SK-N-SH (cell line): ENCODE results near the gene DNAL4.

Experiments used
- CHD2 ChIP-seq: fragments of 150-350 bp; IDR thresholded peaks from 2 replicates; pipeline ENCODE4 v1.6.1; 2018; ENCODE audit warnings: low read length; ENCODE audit not compliant: partially characterized antibody
- EP300 ChIP-seq, 2 experiments: IDR thresholded peaks; 2 replicates each; pipeline versions ENCODE4 v1.4.0 to v1.6.1; 2012; ENCODE audit warnings: borderline replicate concordance in 1 of 2, low read depth in 1 of 2, low read length in 1 of 2
- EZH2phosphoT487 ChIP-seq: fragments of 200-600 bp; sonication (generic); IDR thresholded peaks from 2 replicates; pipeline ENCODE4 v1.6.1; 2017; ENCODE audit warnings: low read depth, mixed run types, mild to moderate bottlenecking, antibody characterized with exemption, moderate library complexity, borderline replicate concordance
- GABPA ChIP-seq: IDR thresholded peaks from 2 replicates; pipeline ENCODE4 v1.4.0; 2012; ENCODE audit warnings: low read depth, mild to moderate bottlenecking
- JUND ChIP-seq: IDR thresholded peaks from 2 replicates; pipeline ENCODE4 v1.4.0; 2012
- NRF1 ChIP-seq: IDR thresholded peaks from 2 replicates; pipeline ENCODE4 v1.6.1; 2012; ENCODE audit warnings: low read depth, mild to moderate bottlenecking, low read length
- POLR2AphosphoS5 ChIP-seq: IDR thresholded peaks from 2 replicates; pipeline ENCODE4 v1.6.1; 2012; ENCODE audit warnings: low read depth, low read length
- RAD21 ChIP-seq: IDR thresholded peaks from 2 replicates; pipeline ENCODE4 v1.6.1; 2012; ENCODE audit warnings: mild to moderate bottlenecking, low read length
- TCF12 ChIP-seq: IDR thresholded peaks from 2 replicates; pipeline ENCODE4 v1.4.0; 2012
- TF ChIP-seq, protein P1 (sequence below): fragments of 200-600 bp; sonication (generic); IDR thresholded peaks from 2 replicates; pipeline ENCODE4 v1.6.1; 2017; ENCODE audit warnings: antibody characterized with exemption, mild to moderate bottlenecking, moderate library complexity
- TF ChIP-seq, protein P2 (sequence below): IDR thresholded peaks from 2 replicates; pipeline ENCODE4 v1.6.1; 2012; ENCODE audit warnings: mild to moderate bottlenecking, low read depth, low read length, moderate library complexity
- TF ChIP-seq, protein P3 (sequence below): IDR thresholded peaks from 2 replicates; pipeline ENCODE4 v1.4.0; 2012; ENCODE audit warnings: low read depth, borderline replicate concordance
- TF ChIP-seq, protein P4 (sequence below): IDR thresholded peaks from 2 replicates; pipeline ENCODE4 v1.4.0; 2012; ENCODE audit warnings: low read depth

- TF ChIP-seq CHD2 = no peak
- TF ChIP-seq, protein P1, sequence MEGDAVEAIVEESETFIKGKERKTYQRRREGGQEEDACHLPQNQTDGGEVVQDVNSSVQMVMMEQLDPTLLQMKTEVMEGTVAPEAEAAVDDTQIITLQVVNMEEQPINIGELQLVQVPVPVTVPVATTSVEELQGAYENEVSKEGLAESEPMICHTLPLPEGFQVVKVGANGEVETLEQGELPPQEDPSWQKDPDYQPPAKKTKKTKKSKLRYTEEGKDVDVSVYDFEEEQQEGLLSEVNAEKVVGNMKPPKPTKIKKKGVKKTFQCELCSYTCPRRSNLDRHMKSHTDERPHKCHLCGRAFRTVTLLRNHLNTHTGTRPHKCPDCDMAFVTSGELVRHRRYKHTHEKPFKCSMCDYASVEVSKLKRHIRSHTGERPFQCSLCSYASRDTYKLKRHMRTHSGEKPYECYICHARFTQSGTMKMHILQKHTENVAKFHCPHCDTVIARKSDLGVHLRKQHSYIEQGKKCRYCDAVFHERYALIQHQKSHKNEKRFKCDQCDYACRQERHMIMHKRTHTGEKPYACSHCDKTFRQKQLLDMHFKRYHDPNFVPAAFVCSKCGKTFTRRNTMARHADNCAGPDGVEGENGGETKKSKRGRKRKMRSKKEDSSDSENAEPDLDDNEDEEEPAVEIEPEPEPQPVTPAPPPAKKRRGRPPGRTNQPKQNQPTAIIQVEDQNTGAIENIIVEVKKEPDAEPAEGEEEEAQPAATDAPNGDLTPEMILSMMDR = peak; percentile 38
- TF ChIP-seq POLR2AphosphoS5 = no peak
- no peak for TF ChIP-seq RAD21
- TF ChIP-seq EP300 (IDR thresholded peaks at IDR 0.05; ENCODE audit: borderline replicate concordance in 1 of 2, low read depth in 1 of 2, low read length in 1 of 2) = no peak
- no peak for TF ChIP-seq TCF12
- TF ChIP-seq, protein P2, sequence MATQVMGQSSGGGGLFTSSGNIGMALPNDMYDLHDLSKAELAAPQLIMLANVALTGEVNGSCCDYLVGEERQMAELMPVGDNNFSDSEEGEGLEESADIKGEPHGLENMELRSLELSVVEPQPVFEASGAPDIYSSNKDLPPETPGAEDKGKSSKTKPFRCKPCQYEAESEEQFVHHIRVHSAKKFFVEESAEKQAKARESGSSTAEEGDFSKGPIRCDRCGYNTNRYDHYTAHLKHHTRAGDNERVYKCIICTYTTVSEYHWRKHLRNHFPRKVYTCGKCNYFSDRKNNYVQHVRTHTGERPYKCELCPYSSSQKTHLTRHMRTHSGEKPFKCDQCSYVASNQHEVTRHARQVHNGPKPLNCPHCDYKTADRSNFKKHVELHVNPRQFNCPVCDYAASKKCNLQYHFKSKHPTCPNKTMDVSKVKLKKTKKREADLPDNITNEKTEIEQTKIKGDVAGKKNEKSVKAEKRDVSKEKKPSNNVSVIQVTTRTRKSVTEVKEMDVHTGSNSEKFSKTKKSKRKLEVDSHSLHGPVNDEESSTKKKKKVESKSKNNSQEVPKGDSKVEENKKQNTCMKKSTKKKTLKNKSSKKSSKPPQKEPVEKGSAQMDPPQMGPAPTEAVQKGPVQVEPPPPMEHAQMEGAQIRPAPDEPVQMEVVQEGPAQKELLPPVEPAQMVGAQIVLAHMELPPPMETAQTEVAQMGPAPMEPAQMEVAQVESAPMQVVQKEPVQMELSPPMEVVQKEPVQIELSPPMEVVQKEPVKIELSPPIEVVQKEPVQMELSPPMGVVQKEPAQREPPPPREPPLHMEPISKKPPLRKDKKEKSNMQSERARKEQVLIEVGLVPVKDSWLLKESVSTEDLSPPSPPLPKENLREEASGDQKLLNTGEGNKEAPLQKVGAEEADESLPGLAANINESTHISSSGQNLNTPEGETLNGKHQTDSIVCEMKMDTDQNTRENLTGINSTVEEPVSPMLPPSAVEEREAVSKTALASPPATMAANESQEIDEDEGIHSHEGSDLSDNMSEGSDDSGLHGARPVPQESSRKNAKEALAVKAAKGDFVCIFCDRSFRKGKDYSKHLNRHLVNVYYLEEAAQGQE = peak; percentile 96
- no peak for TF ChIP-seq GABPA
- no peak for TF ChIP-seq JUND
- TF ChIP-seq EZH2phosphoT487 = no peak
- TF ChIP-seq, protein P3, sequence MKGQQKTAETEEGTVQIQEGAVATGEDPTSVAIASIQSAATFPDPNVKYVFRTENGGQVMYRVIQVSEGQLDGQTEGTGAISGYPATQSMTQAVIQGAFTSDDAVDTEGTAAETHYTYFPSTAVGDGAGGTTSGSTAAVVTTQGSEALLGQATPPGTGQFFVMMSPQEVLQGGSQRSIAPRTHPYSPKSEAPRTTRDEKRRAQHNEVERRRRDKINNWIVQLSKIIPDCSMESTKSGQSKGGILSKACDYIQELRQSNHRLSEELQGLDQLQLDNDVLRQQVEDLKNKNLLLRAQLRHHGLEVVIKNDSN = no peak
- TF ChIP-seq, protein P4, sequence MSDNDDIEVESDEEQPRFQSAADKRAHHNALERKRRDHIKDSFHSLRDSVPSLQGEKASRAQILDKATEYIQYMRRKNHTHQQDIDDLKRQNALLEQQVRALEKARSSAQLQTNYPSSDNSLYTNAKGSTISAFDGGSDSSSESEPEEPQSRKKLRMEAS = no peak
- TF ChIP-seq NRF1 = no peak
Observed at GRCh38 chr22:38824585-38824984, 30.6 kb upstream of the DNAL4 start.
